ENCODE data around the gene SF3A1. TPM values are rescaled to one million over a fixed set of nuclear protein-coding genes. Genes with fewer than 3 reads are reported as not detected.

The SF3A1 gene
- 14.4 and 14.6 TPM in 2 replicates for polyA plus RNA-seq
- 32.6 and 46.4 TPM in 2 replicates for polyA minus RNA-seq

GRCh38 chr22:30356449-30357235, at the start of gene SF3A1, which contains the start of gene CCDC157:
Gene SF3A1, minus strand, starts transcription at chr22:30356894. Its CDS starts 102 bp downstream, at chr22:30356792.
Gene CCDC157, plus strand, starts transcription at chr22:30357007. Its CDS starts 8,994 bp downstream, at chr22:30366001.
- peak; percentile 93 for TF ChIP-seq MXI1 (conservative IDR thresholded peaks at IDR 0.05; ENCODE audit: poor library complexity, severe bottlenecking)
- peak; percentile 76 for TF ChIP-seq EP300 (conservative IDR thresholded peaks at IDR 0.05; ENCODE audit: poor library complexity, severe bottlenecking)
- peak; percentile 82 for TF ChIP-seq REST (IDR thresholded peaks at IDR 0.05; ENCODE audit: borderline replicate concordance)
- TF ChIP-seq POLR2AphosphoS5 (IDR thresholded peaks at IDR 0.05), result peak; percentile 99
- peak; percentile 11 for TF ChIP-seq SMC3 (conservative IDR thresholded peaks at IDR 0.05; ENCODE audit: poor library complexity)
- TF ChIP-seq EZH2 (IDR thresholded peaks at IDR 0.05; ENCODE audit: borderline replicate concordance, insufficient read depth, low read length, poor library complexity, severe bottlenecking), result no peak
- peak; percentile 11 for TF ChIP-seq RAD21 (conservative IDR thresholded peaks at IDR 0.05)
- TF ChIP-seq CTCF (IDR thresholded peaks at IDR 0.05; ENCODE audit: poor library complexity, severe bottlenecking), result no peak
- TF ChIP-seq TAF1 (IDR thresholded peaks at IDR 0.05; ENCODE audit: low read depth), result peak; percentile 78
- no peaks in the 10 kb centered on the region for H3K9me3 ChIP-seq (ENCODE audit: low read length)
- no peaks in the 10 kb centered on the region for H3K27me3 ChIP-seq (ENCODE audit: insufficient read depth, low read depth, low read length)
- peak within 1 kb of the TSS; percentile 99 for H3K9ac ChIP-seq (ENCODE audit: low read length)
- H3K27ac ChIP-seq (ENCODE audit: low read length), result peak within 1 kb of the TSS; percentile 98
- H3K9me2 ChIP-seq (ENCODE audit: insufficient read depth, low read length), result no peaks in the 10 kb centered on the region
- H2AFZ ChIP-seq (ENCODE audit: low read depth, low read length), result peak within 1 kb of the TSS; percentile 99
- peaks cover 3% of the 10 kb centered on the region for H3K36me3 ChIP-seq (ENCODE audit: insufficient read depth, low read length)
- peaks cover 33% of the 10 kb centered on the region for H3K79me2 ChIP-seq (replicated peaks; ENCODE audit: insufficient read depth, low read length)
- peak within 1 kb of the TSS; percentile 84 for H3K4me2 ChIP-seq (ENCODE audit: low read length)
- no peaks in the 10 kb centered on the region for H3F3A ChIP-seq (ENCODE audit: insufficient read depth, low read length, poor library complexity, severe bottlenecking)
- H3K4me3 ChIP-seq (ENCODE audit: low read length), result peak within 1 kb of the TSS; percentile 89
- H4K20me1 ChIP-seq (ENCODE audit: insufficient read depth), result peaks cover 8% of the 10 kb centered on the region

GRCh38 chr22:30406400-30406799, 49.7 kb upstream of the SF3A1 start:
- Histone ChIP-seq H3K9me2 (ENCODE audit: insufficient read depth, low read length) (no peaks in the 10 kb centered on the region), H3F3A (ENCODE audit: insufficient read depth, low read length, poor library complexity, severe bottlenecking) (no peaks in the 10 kb centered on the region), H3K27ac (ENCODE audit: low read length) (no peak overlapping the region), H3K9me3 (ENCODE audit: low read length) (no peaks in the 10 kb centered on the region), H3K27me3 (ENCODE audit: insufficient read depth, low read depth, low read length) (no peaks in the 10 kb centered on the region), H3K9ac (ENCODE audit: low read length) (no peak overlapping the region), H4K20me1 (ENCODE audit: insufficient read depth) (no peaks in the 10 kb centered on the region), H3K4me2 (ENCODE audit: low read length) (no peak overlapping the region), H3K79me2 (replicated peaks; ENCODE audit: insufficient read depth, low read length) (no peaks in the 10 kb centered on the region), H3K36me3 (ENCODE audit: insufficient read depth, low read length) (no peaks in the 10 kb centered on the region), H2AFZ (ENCODE audit: low read depth, low read length) (no peak overlapping the region), H3K4me3 (ENCODE audit: low read length) (no peak overlapping the region)
- TF ChIP-seq POLR2AphosphoS5 (IDR thresholded peaks at IDR 0.05) (no peak), TAF1 (IDR thresholded peaks at IDR 0.05; ENCODE audit: low read depth) (no peak), REST (IDR thresholded peaks at IDR 0.05; ENCODE audit: borderline replicate concordance) (no peak), SMC3 (conservative IDR thresholded peaks at IDR 0.05; ENCODE audit: poor library complexity) (no peak), EP300 (conservative IDR thresholded peaks at IDR 0.05; ENCODE audit: poor library complexity, severe bottlenecking) (no peak), CTCF (IDR thresholded peaks at IDR 0.05; ENCODE audit: poor library complexity, severe bottlenecking) (no peak), MXI1 (conservative IDR thresholded peaks at IDR 0.05; ENCODE audit: poor library complexity, severe bottlenecking) (no peak), RAD21 (conservative IDR thresholded peaks at IDR 0.05) (no peak), EZH2 (IDR thresholded peaks at IDR 0.05; ENCODE audit: borderline replicate concordance, insufficient read depth, low read length, poor library complexity, severe bottlenecking) (no peak)
